ENCODE results near the gene SPESP1.

The SPESP1 gene

DNA sequence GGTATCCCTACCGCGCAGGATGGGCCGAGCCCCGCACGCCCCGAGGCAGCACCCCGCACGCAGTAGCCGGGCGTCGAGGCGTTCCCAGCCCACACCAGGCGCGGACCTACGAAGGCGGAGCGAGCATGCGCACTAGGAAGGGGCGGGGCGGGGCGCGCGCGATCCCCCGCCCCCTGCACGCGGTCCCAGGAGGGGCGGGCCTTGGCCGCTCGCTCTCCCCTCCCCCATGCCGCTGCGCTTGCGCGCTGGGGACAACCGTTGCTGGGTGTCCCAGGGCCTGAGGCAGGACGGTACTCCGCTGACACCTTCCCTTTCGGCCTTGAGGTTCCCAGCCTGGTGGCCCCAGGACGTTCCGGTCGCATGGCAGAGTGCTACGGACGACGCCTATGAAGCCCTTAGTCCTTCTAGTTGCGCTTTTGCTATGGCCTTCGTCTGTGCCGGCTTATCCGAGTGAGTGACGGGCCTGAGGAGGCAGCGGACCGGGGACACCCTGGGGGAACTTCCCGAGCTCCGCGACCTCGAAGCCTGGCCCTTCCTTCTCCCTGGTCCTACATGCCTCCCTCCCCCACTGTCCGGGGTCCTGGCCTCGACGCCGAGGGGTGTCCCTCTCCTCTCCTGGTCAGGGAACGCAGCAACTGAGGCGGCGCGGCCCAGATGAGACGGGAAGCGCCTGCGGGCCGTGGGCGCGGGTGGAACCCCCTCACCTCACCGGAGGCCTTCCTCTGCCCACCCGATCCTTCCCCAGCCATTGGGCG, at the start of gene SPESP1:
TSS of gene SPESP1 (plus strand) at position 258 of the 755 bp plus-strand sequence. CDS start at position 387, 129 bp downstream.
- Histone ChIP-seq H3K36me3 (ENCODE audit: insufficient read depth, low read length) (no peaks in the 10 kb centered on the region), H3K9ac (ENCODE audit: low read depth, low read length) (no peak within 1 kb of the TSS), H3K9me3 (ENCODE audit: control insufficient read depth, insufficient read depth, low read length) (no peaks in the 10 kb centered on the region), H3K4me1 (ENCODE audit: insufficient read depth, low read length) (no peaks in the 10 kb centered on the region)

DNA sequence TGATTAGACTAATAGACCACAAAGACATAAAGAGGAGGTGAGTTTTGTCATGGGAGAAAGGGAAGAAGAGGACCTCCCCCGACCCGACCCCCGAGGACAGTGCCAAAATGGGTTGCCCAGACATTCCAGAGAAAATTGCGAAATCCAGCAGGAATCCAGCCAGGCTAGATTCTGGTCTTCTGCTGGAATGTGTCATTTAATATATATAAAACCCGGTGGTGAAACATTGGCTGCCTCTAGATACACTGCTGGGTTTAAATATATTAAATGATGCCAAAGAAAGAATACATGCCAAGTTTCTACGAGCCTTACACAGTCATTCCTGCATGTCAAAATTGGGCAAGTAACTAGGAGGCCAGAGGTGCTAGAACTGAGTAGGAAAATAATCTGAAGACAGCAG, 45.3 kb upstream of the SPESP1 start:
- Histone ChIP-seq H3K4me1 (ENCODE audit: insufficient read depth, low read length) (no peaks in the 10 kb centered on the region; the same call in 1 of the 2 replicates), H3K9ac (ENCODE audit: low read depth, low read length) (no peak overlapping the region), H3K9me3 (ENCODE audit: control insufficient read depth, insufficient read depth, low read length) (no peaks in the 10 kb centered on the region), H3K36me3 (ENCODE audit: insufficient read depth, low read length) (no peaks in the 10 kb centered on the region)

DNA sequence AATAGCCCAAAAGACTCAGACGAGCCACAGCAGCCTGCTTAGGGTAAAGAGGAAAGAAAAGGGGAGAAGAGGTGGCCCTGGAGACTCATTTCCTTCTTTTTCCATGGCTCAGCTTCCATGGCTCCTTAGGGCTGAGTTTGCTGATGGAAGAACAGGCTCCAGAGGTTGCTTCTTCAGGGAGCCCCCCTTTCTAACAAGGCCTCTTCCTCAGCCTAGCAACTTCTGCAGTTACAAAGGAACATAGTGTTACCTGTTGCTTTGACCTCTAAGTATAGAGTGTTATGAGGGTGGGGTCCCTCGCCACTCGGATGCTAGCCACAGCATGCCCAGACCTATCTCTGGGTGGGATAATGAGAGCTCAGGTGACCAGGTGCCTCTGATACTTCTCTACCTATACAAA, 43.2 kb upstream of the SPESP1 start:
- Histone ChIP-seq H3K9ac (ENCODE audit: low read depth, low read length) (no peak overlapping the region), H3K9me3 (ENCODE audit: control insufficient read depth, insufficient read depth, low read length) (no peaks in the 10 kb centered on the region), H3K4me1 (ENCODE audit: insufficient read depth, low read length) (no peaks in the 10 kb centered on the region; the same call in 1 of the 2 replicates), H3K36me3 (ENCODE audit: insufficient read depth, low read length) (no peaks in the 10 kb centered on the region)

DNA sequence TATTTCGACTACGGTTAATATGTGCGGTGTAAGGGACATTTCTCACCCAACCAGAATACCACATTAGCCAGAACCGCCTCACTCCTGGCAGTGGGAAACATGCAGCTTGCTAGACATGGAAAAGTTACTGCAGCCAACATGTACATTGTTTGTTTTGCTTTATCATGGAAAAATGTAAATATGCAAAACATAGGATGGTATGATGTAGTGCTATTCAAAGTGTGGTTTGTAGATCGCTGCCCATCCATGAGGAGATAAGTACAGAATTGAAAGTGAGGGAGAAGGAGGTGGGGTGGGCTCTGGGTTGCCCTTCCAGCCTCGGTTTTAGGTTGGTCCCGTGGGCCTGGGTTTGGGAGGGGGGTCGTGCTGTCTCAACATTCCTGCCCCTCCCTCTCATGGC, 42.5 kb upstream of the SPESP1 start:
- Histone ChIP-seq H3K9ac (ENCODE audit: low read depth, low read length) (no peak overlapping the region), H3K36me3 (ENCODE audit: insufficient read depth, low read length) (no peaks in the 10 kb centered on the region), H3K4me1 (ENCODE audit: insufficient read depth, low read length) (no peaks in the 10 kb centered on the region; the same call in 1 of the 2 replicates), H3K9me3 (ENCODE audit: control insufficient read depth, insufficient read depth, low read length) (no peaks in the 10 kb centered on the region)

DNA sequence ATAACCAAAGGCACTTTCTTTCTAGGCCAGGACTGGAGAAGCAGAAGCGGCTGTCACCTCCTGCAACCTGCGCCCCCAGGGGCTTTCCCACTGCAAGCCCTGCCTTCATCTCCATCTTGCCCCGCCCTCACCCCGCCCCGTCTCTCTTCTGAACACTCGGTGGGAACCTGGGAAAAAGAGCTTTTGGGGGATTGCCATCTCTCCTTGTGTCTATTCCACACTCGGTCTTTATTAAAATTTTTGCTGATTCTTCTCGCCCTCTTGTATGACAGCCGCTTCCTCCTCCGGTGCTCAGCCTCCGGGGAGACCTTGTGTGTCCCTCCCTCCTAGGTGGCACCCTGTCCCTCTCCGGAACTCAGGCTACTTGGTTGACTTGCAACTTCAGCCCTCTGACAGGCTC, 41.9 kb upstream of the SPESP1 start:
- Histone ChIP-seq H3K36me3 (ENCODE audit: insufficient read depth, low read length) (no peaks in the 10 kb centered on the region), H3K4me1 (ENCODE audit: insufficient read depth, low read length) (no peaks in the 10 kb centered on the region; the same call in 1 of the 2 replicates), H3K9me3 (ENCODE audit: control insufficient read depth, insufficient read depth, low read length) (no peaks in the 10 kb centered on the region), H3K9ac (ENCODE audit: low read depth, low read length) (peak overlapping the region; percentile 61; the same call in 1 of the 2 replicates)

DNA sequence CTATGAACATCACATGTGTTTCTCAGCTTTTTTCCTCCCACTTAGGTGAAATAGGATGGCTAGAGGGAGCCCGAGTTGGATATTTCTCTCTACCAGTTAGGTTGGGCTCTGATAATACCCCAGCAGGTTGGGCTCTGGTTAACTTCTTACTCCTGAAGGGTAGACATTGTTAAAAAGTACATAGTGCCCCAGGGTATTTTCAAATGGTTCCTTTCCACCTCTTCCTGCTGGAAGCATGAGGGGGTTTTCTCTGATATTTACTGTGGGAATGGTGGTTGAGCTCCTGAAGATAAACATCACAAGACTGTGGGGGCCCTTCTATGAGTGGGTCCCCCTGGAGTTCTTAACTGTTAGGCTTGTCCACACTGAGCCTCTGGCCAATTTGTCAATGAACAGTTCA, 36.1 kb upstream of the SPESP1 start:
- Histone ChIP-seq H3K9me3 (ENCODE audit: control insufficient read depth, insufficient read depth, low read length) (no peaks in the 10 kb centered on the region), H3K9ac (ENCODE audit: low read depth, low read length) (no peak overlapping the region), H3K4me1 (ENCODE audit: insufficient read depth, low read length) (no peaks in the 10 kb centered on the region), H3K36me3 (ENCODE audit: insufficient read depth, low read length) (no peaks in the 10 kb centered on the region)

DNA sequence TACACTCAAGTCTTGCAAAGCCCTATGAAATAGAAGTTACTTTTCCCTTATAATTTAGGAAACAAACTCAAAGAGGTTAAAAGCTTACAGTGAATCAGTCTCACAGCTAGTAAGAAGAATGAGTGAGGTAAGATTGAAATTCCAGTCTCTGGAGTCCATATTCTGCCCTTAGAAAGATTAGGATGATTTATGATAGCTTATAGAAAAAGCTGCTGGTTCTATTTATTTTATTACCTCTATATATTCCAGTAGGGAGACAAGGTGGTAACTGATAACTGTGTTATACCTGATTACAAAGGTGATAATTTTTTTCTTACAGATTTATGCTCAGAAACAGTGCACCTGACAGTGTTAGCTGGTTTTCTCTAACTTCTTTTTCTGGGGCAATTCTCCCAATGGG, 34.1 kb upstream of the SPESP1 start:
- no peaks in the 10 kb centered on the region for H3K9me3 ChIP-seq (ENCODE audit: control insufficient read depth, insufficient read depth, low read length)
- H3K4me1 ChIP-seq (ENCODE audit: insufficient read depth, low read length), result no peaks in the 10 kb centered on the region
- no peaks in the 10 kb centered on the region for H3K36me3 ChIP-seq (ENCODE audit: insufficient read depth, low read length)
- no peak overlapping the region for H3K9ac ChIP-seq (ENCODE audit: low read depth, low read length)

DNA sequence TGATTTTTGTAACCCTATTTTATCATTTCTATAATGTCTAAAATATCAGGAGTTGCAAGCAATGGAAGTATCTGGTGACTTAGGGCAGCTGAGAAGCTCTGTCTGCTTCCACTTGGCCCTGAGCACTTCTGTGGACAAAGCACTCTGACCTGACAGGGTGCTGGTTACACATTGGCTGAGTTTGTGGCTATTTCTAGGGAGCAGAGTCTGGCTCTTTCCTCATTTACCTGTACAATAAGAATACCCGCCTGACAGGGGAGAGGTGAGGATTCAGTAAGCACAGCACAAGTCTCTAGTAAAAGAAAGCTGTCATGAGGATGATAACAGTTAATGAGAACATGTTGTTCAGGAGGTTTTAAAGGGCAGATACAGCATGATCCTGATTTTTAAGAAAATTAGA, 33.3 kb upstream of the SPESP1 start:
- H3K36me3 ChIP-seq (ENCODE audit: insufficient read depth, low read length), result no peaks in the 10 kb centered on the region
- no peak overlapping the region for H3K9ac ChIP-seq (ENCODE audit: low read depth, low read length)
- no peaks in the 10 kb centered on the region for H3K9me3 ChIP-seq (ENCODE audit: control insufficient read depth, insufficient read depth, low read length)
- H3K4me1 ChIP-seq (ENCODE audit: insufficient read depth, low read length), result no peaks in the 10 kb centered on the region

DNA sequence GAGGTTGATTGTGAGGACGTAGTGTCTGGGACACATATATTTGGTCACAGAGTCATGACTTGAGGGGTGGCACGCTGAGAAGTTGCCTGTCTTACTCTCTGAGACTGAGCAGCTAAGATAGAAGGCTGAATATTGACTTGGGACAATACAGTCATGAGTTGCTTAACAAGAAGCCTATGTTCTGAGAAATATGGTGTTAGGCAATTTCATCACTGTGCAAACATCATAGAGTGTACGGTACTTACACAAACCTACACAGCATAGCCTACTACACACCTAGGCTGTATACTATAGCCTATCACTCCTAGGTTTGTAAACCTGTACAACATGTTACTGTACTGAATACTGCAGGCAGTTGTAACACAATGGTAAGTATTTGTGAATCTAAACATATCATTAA, 30.3 kb upstream of the SPESP1 start:
- Histone ChIP-seq H3K4me1 (ENCODE audit: insufficient read depth, low read length) (no peaks in the 10 kb centered on the region), H3K9ac (ENCODE audit: low read depth, low read length) (no peak overlapping the region), H3K9me3 (ENCODE audit: control insufficient read depth, insufficient read depth, low read length) (no peaks in the 10 kb centered on the region; the same call in 1 of the 2 replicates), H3K36me3 (ENCODE audit: insufficient read depth, low read length) (no peaks in the 10 kb centered on the region)

DNA sequence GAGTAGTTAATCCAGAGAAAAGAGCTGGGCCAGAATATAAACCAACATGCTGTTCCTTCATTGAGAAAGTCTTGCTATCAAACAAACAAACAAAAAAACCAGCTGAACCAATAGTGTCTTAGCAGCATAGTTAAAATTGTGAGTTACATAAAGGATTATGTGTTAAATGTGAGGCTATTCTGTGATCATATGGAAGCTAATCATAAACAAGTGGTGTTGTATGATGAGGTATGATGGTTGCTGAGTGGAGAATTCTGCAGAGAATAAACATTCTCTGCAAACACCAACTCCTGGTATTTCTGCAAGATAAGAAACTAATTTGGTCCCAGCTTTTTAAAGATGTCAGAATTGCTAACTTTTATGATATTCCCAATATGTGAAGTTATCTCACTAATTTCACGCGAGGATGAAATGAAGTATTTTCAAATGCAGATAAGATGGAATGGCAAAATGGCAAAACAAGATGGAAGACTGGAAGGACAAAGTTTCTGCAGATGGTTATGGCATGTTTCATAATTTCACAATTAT, 22.9 kb upstream of the SPESP1 start:
- H3K36me3 ChIP-seq (ENCODE audit: insufficient read depth, low read length), result no peaks in the 10 kb centered on the region

DNA sequence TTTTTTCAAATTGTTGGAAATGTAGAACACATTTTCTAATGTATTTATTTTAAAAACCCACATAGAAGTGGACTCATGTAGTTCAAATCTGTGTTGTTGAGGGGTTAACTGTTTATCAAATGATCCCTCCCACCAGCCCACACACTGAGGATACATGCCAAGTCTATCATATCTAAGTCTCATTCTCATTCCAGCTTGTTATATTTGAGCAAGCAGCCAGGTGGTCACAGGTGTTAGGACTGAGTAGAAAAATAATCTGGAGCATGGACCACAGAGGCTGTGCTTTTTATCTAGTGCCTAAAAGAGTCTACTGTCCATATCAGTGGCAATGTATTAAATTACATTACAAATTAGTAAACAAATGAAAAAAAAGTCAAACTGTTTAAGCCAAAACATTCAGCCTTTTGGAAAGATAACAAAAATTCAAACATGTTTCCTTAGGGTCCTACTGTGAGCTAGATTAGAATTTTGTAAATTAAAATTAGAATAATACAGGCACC, 20.7 kb upstream of the SPESP1 start:
- no peaks in the 10 kb centered on the region for H3K9me3 ChIP-seq (ENCODE audit: control insufficient read depth, insufficient read depth, low read length)
- H3K4me1 ChIP-seq (ENCODE audit: insufficient read depth, low read length), result no peaks in the 10 kb centered on the region
- no peak overlapping the region for H3K9ac ChIP-seq (ENCODE audit: low read depth, low read length)
- no peaks in the 10 kb centered on the region for H3K36me3 ChIP-seq (ENCODE audit: insufficient read depth, low read length)

More for the DNA sequence above, 22.9 kb upstream of the SPESP1 start:
- Histone ChIP-seq H3K4me1 (ENCODE audit: insufficient read depth, low read length) (no peaks in the 10 kb centered on the region), H3K9me3 (ENCODE audit: control insufficient read depth, insufficient read depth, low read length) (no peaks in the 10 kb centered on the region; the same call in 1 of the 2 replicates), H3K9ac (ENCODE audit: low read depth, low read length) (no peak overlapping the region)

DNA sequence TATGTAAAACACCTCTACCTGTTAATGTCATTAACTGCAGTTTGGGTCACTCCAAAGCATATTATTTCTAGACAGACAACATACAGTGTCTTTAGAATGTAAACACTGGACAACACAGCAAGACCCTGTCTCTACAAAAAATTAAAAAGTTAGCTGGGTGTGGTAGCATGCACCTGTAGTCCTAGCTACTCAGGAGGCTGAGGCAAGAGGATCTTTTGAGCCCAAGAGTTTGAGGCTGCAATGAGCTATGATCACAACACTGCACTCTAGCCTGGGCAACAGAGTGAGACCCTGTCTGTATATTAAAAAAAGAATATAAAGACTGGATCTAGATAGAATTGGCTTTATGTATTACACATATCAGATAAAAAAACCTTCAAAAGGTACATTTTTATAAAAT, 20.0 kb upstream of the SPESP1 start:
- H3K4me1 ChIP-seq (ENCODE audit: insufficient read depth, low read length), result no peaks in the 10 kb centered on the region
- no peaks in the 10 kb centered on the region for H3K36me3 ChIP-seq (ENCODE audit: insufficient read depth, low read length)
- H3K9me3 ChIP-seq (ENCODE audit: control insufficient read depth, insufficient read depth, low read length), result no peaks in the 10 kb centered on the region; the same call in 1 of the 2 replicates
- H3K9ac ChIP-seq (ENCODE audit: low read depth, low read length), result no peak overlapping the region

DNA sequence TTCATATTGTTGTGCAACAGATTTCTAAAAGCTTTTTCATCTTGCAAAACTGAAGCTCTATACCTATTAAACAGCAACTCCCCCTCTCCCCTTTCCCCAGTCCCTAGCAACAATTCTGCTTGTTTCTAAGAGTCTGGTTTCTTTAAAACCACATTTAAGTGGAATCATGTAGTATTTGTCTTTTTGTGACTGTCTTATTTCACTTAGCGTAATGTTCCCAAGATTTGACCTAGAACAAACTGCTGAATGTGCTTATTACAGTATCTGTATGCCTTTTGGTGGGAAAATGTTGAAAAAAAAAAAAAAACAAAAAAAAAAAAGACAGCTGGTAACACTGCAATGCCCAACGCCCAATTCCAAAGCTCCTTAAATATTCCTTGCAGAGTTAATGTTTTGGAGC, 19.5 kb upstream of the SPESP1 start:
- Histone ChIP-seq H3K36me3 (ENCODE audit: insufficient read depth, low read length) (no peaks in the 10 kb centered on the region), H3K9ac (ENCODE audit: low read depth, low read length) (no peak overlapping the region), H3K4me1 (ENCODE audit: insufficient read depth, low read length) (no peaks in the 10 kb centered on the region), H3K9me3 (ENCODE audit: control insufficient read depth, insufficient read depth, low read length) (peaks cover 3% of the 10 kb centered on the region; the same call in 1 of the 2 replicates)

DNA sequence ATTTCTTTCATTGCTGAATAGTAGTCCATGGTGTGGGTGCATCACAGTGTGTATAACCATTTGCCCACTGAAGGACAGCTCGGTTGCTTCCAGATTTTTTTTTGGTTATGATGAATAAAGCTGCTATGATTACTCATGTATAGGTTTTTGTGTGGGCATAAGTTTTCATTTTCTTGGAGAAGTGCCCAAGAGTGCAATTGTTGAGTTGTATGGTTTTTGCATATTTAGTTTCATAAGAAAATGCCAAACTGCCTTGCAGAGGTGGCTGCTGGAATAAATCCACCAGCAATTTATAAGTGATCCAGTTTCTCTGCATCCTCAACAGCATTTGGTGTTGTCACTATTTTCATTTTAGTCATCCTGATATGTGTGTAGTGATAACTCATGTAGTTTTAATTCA, 8.4 kb upstream of the SPESP1 start:
- H3K9ac ChIP-seq (ENCODE audit: low read depth, low read length), result no peak overlapping the region
- H3K36me3 ChIP-seq (ENCODE audit: insufficient read depth, low read length), result no peaks in the 10 kb centered on the region
- no peaks in the 10 kb centered on the region for H3K4me1 ChIP-seq (ENCODE audit: insufficient read depth, low read length)
- H3K9me3 ChIP-seq (ENCODE audit: control insufficient read depth, insufficient read depth, low read length), result no peaks in the 10 kb centered on the region
